GM19455 (cell line): Measurements from ENCODE around the gene MEIS1.
"Not testable (repeated sequence)": the region's sequence is repeated elsewhere in the genome, so short reads cannot be mapped to it uniquely, and the experiment has no call there.

ENCODE experiments used
- ATAC-seq: cut with Tn5 transposase; IDR thresholded peaks from one replicate; pipeline ENCODE4 v1.9.1; 2021; ENCODE audit not compliant: unreplicated experiment

Gene MEIS1

GRCh38 chr2:66464930-66465637, 30.2 kb downstream of the MEIS1 start:
- no peak for ATAC-seq

- ATAC-seq: no peak
Observed at GRCh38 chr2:66466433-66466832, 31.5 kb downstream of the MEIS1 start.

GRCh38 chr2:66467718-66468117, 32.8 kb downstream of the MEIS1 start:
- no peak for ATAC-seq

GRCh38 chr2:66469214-66469902, 34.4 kb downstream of the MEIS1 start:
- no peak for ATAC-seq

- ATAC-seq: no peak
Observed at GRCh38 chr2:66470199-66470598, 35.3 kb downstream of the MEIS1 start.

GRCh38 chr2:66472225-66472843, 37.4 kb downstream of the MEIS1 start:
- no peak for ATAC-seq

- no peak for ATAC-seq
Observed at GRCh38 chr2:66477135-66477842, 42.4 kb downstream of the MEIS1 start.

- ATAC-seq: no peak
Observed at GRCh38 chr2:66478299-66478698, 43.4 kb downstream of the MEIS1 start.

GRCh38 chr2:66478731-66479316, 43.9 kb downstream of the MEIS1 start:
- ATAC-seq: no peak

GRCh38 chr2:66481100-66481549, 46.2 kb downstream of the MEIS1 start:
- no peak for ATAC-seq

- not testable (repeated sequence) for ATAC-seq
Observed at GRCh38 chr2:66485252-66485651, 50.3 kb downstream of the MEIS1 start.

GRCh38 chr2:66488946-66489345, 54.0 kb downstream of the MEIS1 start:
- no peak for ATAC-seq

GRCh38 chr2:66489436-66489835, 54.5 kb downstream of the MEIS1 start:
- ATAC-seq: no peak

GRCh38 chr2:66490588-66491001, 55.7 kb downstream of the MEIS1 start:
- no peak for ATAC-seq

GRCh38 chr2:66494708-66495107, 59.8 kb downstream of the MEIS1 start:
- ATAC-seq: no peak

- no peak for ATAC-seq
Observed at GRCh38 chr2:66495788-66496640, 61.1 kb downstream of the MEIS1 start.

GRCh38 chr2:66496670-66497420, 61.9 kb downstream of the MEIS1 start:
- no peak for ATAC-seq

GRCh38 chr2:66497431-66498288, 62.7 kb downstream of the MEIS1 start:
- no peak for ATAC-seq
